Natural killer cell (primary cell): ENCODE measurements around the gene MYCBPAP. TPM values are rescaled to one million over a fixed set of nuclear protein-coding genes. Genes with fewer than 3 reads are reported as not detected.
A peak's percentile ranks its signal among the peaks of the same experiment; 100 is the strongest.

Experiments used
- ATAC-seq, 3 donors: fragments of 150-1000 bp in 2 of 3; fragments of 200-7000 bp in 1 of 3; cut with Tn5 transposase; 1 replicate in 1 of 3; 2 replicates in 2 of 3; pipeline ENCODE4 v1.10.0; 2021; ENCODE audit warnings: mild to moderate bottlenecking in 2 of 3, moderate library complexity in 2 of 3
- DNase-seq, 2 donors: peaks; one replicate each; pipeline versions ENCODE4 v3.0.0 to v3.0.0-alpha.2; 2013 to 2021; ENCODE audit warnings: mixed read lengths in 1 of 2
- H3K27ac ChIP-seq: one replicate; pipeline ENCODE4 v1.5.1; 2013; ENCODE audit warnings: mild to moderate bottlenecking, low read length
- H3K27me3 ChIP-seq: one replicate; pipeline ENCODE4 v1.6.1; 2013; ENCODE audit warnings: low read length; ENCODE audit not compliant: control insufficient read depth, insufficient read depth
- H3K36me3 ChIP-seq: one replicate; pipeline ENCODE4 v1.6.1; 2013; ENCODE audit warnings: low read length; ENCODE audit not compliant: control insufficient read depth, insufficient read depth
- H3K4me1 ChIP-seq: one replicate; pipeline ENCODE4 v1.6.1; 2013; ENCODE audit warnings: low read length; ENCODE audit not compliant: control insufficient read depth, insufficient read depth
- H3K4me3 ChIP-seq: one replicate; pipeline ENCODE4 v1.5.1; 2013; ENCODE audit warnings: low read length
- H3K9me3 ChIP-seq: one replicate; pipeline ENCODE4 v1.6.1; 2013; ENCODE audit warnings: low read length; ENCODE audit not compliant: control insufficient read depth, insufficient read depth
- H3K27ac Mint-ChIP-seq, 2 donors: one replicate each; pipeline ENCODE4 v1.8.0; 2022; ENCODE audit warnings: mild to moderate bottlenecking in 2 of 2, mixed read lengths in 2 of 2, moderate library complexity in 1 of 2
- H3K27me3 Mint-ChIP-seq, 2 donors: one replicate each; pipeline ENCODE4 v1.8.0; 2022; ENCODE audit warnings: low read depth in 2 of 2, mixed read lengths in 2 of 2
- H3K36me3 Mint-ChIP-seq: one replicate; pipeline ENCODE4 v1.8.0; 2022; ENCODE audit warnings: mixed read lengths
- H3K4me1 Mint-ChIP-seq, 2 donors: one replicate each; pipeline ENCODE4 v1.8.0; 2022; ENCODE audit warnings: mixed read lengths in 2 of 2
- H3K4me3 Mint-ChIP-seq: one replicate; pipeline ENCODE4 v1.8.0; 2022; ENCODE audit warnings: mild to moderate bottlenecking, moderate library complexity, mixed read lengths
- H3K9me3 Mint-ChIP-seq, 2 donors: one replicate each; pipeline ENCODE4 v1.8.0; 2022; ENCODE audit warnings: mixed read lengths in 2 of 2
- CTCF ChIP-seq: fragments of 200-600 bp; IDR thresholded peaks from one replicate; pipeline ENCODE4 v1.8.0; 2022; ENCODE audit warnings: antibody characterized with exemption
- WGBS: methylation state at CpG from one replicate; pipeline ENCODE4 v1.1.7; 2013; ENCODE audit warnings: missing lambda C conversion rate; ENCODE audit not compliant: insufficient coverage; 5-methylcytosine and 5-hydroxymethylcytosine counted together
- intact Hi-C: fragments of 100-400 bp; cut with micrococcal nuclease; formaldehyde crosslinking; loops from one replicate; pipeline ENCODE4 v1.14.2; 2022
- total RNA-seq, 4 donors: library from RNA; stranded (reverse); fragments of 120-200 nt in 1 of 4; gene quantifications; one replicate each; pipeline versions ENCODE4 v1.2.3 to v1.2.4, GENCODE V29; 2013 to 2022

MYCBPAP gene
- total RNA-seq, 3 donors from 2014 or later (not counting 1 experiment from before 2014, with no cell fraction given), result 0.26 to 4.9 (median 0.70) TPM

DNA sequence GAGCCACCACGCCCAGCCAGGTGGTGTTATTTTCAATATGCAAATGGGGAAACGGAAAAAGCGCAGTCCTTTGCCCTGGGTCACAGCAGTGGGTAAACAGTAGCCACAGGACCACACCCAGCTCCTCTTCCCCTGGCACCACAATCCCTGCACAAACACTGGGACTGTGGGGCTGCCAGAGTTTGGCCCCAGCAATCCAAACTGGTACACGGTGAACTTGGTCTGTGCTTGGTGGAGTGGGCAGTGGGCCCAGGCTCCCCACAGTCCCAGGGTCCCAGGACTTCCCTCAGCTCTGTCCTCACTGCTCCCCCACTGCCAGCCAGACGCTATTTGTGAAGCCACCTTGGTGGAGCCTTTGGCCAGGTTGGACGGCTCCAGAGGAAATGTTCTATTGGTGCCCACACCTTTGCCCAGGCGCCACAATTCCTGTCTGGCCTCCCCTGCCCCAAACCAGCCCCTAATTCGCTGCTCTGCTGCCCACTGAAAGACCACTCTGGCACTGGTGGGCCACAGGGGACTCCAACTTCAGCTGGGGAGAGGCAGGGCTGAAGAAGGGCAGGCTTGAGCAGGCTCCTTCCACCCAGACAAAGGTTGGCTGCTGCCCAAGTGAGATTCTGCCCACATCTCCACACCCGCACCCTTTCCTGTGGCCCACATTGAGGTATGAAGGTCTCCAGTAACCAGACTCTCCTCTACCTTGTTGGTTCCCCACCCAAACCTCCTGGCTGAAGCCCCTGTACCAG lies 41.7 kb upstream of the MYCBPAP start:
- no peak for TF ChIP-seq CTCF
- intact Hi-C loops, result no loop called here
- Mint-ChIP-seq H3K36me3 (no peaks in the 10 kb centered on the region), H3K27me3 (peaks cover 13 to 14% of the 10 kb centered on the region in 2 donors), H3K4me3 (no peak overlapping the region), H3K9me3 (no peaks in the 10 kb centered on the region), H3K4me1 (peaks cover 5 to 12% of the 10 kb centered on the region in 2 donors), H3K27ac (no peak overlapping the region)
- DNase-seq, result no peak
- Histone ChIP-seq H3K36me3 (no peaks in the 10 kb centered on the region), H3K27me3 (peaks cover 11% of the 10 kb centered on the region), H3K9me3 (no peaks in the 10 kb centered on the region), H3K4me1 (peaks cover 29% of the 10 kb centered on the region), H3K27ac (no peak overlapping the region), H3K4me3 (no peak overlapping the region)
- ATAC-seq, result no peak
- 66% methylated on average over 9 of the region's 9 CpGs for WGBS

DNA sequence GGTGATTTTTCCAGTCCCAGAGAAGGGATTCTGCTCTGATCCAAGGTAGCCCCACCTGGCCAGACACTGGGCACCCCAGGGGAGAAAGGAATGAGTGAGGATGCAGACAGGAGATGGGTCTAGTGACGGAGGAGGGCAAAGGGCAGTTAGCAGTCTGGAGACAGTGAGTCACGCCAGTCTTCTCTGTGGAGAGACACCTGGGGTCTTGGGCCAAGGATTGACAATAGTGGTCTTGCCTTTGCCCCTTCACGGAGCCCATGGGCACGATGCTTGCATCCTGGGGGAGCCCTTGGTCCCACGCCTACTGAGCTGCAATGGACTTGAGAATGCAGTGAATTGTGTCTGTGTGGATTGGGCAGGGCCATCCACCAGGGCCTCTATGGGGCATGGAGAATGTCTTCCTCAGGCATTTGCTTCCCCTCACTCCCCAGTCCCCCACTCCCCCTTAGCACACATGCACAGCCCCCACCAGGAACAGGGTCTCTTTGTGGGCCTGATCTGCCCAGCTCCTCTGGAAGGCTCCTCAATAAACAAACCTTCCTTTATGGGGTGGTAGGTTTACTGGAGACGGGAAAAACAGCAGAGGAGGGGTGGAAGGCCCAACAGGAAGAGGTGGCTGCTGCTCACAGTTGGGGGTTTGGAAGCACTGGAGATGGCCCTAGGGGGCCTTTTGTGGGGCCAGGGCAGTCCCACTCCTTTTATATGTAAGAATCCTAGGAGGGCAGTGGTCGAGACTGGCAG lies 41.0 kb upstream of the MYCBPAP start:
- H3K4me3 ChIP-seq, result no peak overlapping the region
- ATAC-seq (no peak), DNase-seq (no peak)
- no peak for TF ChIP-seq CTCF
- Mint-ChIP-seq H3K4me3 (no peak overlapping the region), H3K27me3 (peaks cover 13 to 14% of the 10 kb centered on the region in 2 donors), H3K9me3 (no peaks in the 10 kb centered on the region), H3K27ac (no peak overlapping the region), H3K36me3 (no peaks in the 10 kb centered on the region), H3K4me1 (peaks cover 5 to 12% of the 10 kb centered on the region in 2 donors)
- no peaks in the 10 kb centered on the region for H3K9me3 ChIP-seq
- peaks cover 29% of the 10 kb centered on the region for H3K4me1 ChIP-seq
- WGBS, result 87% methylated on average over 7 of the region's 7 CpGs
- H3K27me3 ChIP-seq, result peaks cover 11% of the 10 kb centered on the region
- no peak overlapping the region for H3K27ac ChIP-seq
- H3K36me3 ChIP-seq, result no peaks in the 10 kb centered on the region
- intact Hi-C loops, result no loop called here

DNA sequence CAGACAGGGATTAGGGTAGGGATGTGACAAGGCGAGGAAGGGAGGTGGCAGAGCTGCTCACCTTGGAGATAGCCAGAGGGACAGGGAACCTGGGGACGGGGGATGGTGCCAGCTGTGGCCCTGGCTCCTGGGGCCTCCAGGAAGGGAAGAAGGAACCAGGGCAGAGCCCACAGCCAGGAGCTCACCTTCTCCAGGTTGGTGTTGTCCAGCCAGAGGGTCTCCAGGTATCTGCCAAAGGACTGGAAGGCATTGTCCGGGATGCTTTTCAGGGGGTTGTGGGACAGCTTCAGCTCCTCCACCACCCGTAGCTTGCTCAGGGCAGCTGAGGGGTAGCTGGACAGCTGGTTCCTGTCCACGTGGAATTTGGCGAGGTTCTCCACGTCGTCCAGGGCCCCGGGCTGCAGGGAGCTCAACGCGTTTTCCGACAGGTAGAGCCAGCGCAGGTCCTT lies 40.4 kb upstream of the MYCBPAP start:
- intact Hi-C loops, result no loop called here
- no peaks in the 10 kb centered on the region for H3K36me3 ChIP-seq
- H3K36me3 Mint-ChIP-seq, result no peaks in the 10 kb centered on the region
- WGBS, result 79% methylated on average over 13 of the region's 13 CpGs
- H3K9me3 Mint-ChIP-seq, result no peaks in the 10 kb centered on the region
- no peak for ATAC-seq
- TF ChIP-seq CTCF, result no peak
- peaks cover 11% of the 10 kb centered on the region for H3K27me3 ChIP-seq
- H3K27ac ChIP-seq, result no peak overlapping the region
- no peak for DNase-seq
- peaks cover 5 to 12% of the 10 kb centered on the region in 2 donors for H3K4me1 Mint-ChIP-seq
- peak overlapping the region; percentile 69 for H3K4me3 Mint-ChIP-seq
- peaks cover 29% of the 10 kb centered on the region for H3K4me1 ChIP-seq
- H3K4me3 ChIP-seq, result no peak overlapping the region
- peaks cover 13 to 14% of the 10 kb centered on the region in 2 donors for H3K27me3 Mint-ChIP-seq
- H3K9me3 ChIP-seq, result no peaks in the 10 kb centered on the region
- H3K27ac Mint-ChIP-seq, result no peak overlapping the region
